Fibroblast of lung (primary cell): ENCODE measurements around the gene MYOM3. TPM values are rescaled to one million over a fixed set of nuclear protein-coding genes. Genes with fewer than 3 reads are reported as not detected.

ENCODE experiments used
- DNase-seq, 2 donors: peaks; one replicate each; pipeline versions ENCODE4 v3.0.0 to v3.0.0-alpha.2; 2010; ENCODE audit warnings: low read depth in 2 of 2
- H2AFZ ChIP-seq: 2 replicates; pipeline ENCODE4 v1.5.1; 2012; ENCODE audit warnings: low read length, control low read depth, inconsistent platforms
- H3K27ac ChIP-seq: 2 replicates; pipeline ENCODE4 v1.5.1; 2011; ENCODE audit warnings: low read length, control low read depth; ENCODE audit not compliant: insufficient read depth
- H3K27me3 ChIP-seq: 2 replicates; pipeline ENCODE4 v1.5.1; 2011; ENCODE audit warnings: mild to moderate bottlenecking, low read length; ENCODE audit not compliant: control insufficient read depth, insufficient read depth
- H3K36me3 ChIP-seq: 2 replicates; pipeline ENCODE4 v1.5.1; 2011; ENCODE audit warnings: low read length; ENCODE audit not compliant: control insufficient read depth, insufficient read depth
- H3K4me1 ChIP-seq: 2 replicates; pipeline ENCODE4 v1.5.1; 2011; ENCODE audit warnings: low read length; ENCODE audit not compliant: control insufficient read depth, insufficient read depth; ENCODE audit errors: extremely low read depth
- H3K4me2 ChIP-seq: 2 replicates; pipeline ENCODE4 v1.5.1; 2011; ENCODE audit warnings: low read length, control low read depth; ENCODE audit not compliant: insufficient read depth; ENCODE audit errors: extremely low read depth
- H3K4me3 ChIP-seq, 4 experiments: fragments of 200-600 bp in 1 of 4; sonication (generic) in 1 of 4; replicated peaks in 1 of 4; 2 replicates each; pipeline ENCODE4 v1.5.1; 2011 to 2016; ENCODE audit warnings: low read length in 4 of 4, low read depth in 3 of 4, mild to moderate bottlenecking in 3 of 4, control low read depth in 2 of 4, inconsistent platforms in 1 of 4, mixed read lengths in 1 of 4; ENCODE audit not compliant: insufficient read depth in 1 of 4; ENCODE audit errors: control extremely low read depth in 1 of 4
- H3K79me2 ChIP-seq: 2 replicates; pipeline ENCODE4 v1.5.1; 2012; ENCODE audit warnings: mild to moderate bottlenecking, low read length, inconsistent platforms; ENCODE audit not compliant: control insufficient read depth, insufficient read depth
- H3K9ac ChIP-seq: 2 replicates; pipeline ENCODE4 v1.5.1; 2011; ENCODE audit warnings: mild to moderate bottlenecking, low read length, control low read depth; ENCODE audit not compliant: insufficient read depth
- H3K9me3 ChIP-seq: 2 replicates; pipeline ENCODE4 v1.5.1; 2012; ENCODE audit warnings: low read depth, low read length; ENCODE audit not compliant: control insufficient read depth, insufficient read depth
- H4K20me1 ChIP-seq: 2 replicates; pipeline ENCODE4 v1.5.1; 2011; ENCODE audit warnings: low read length; ENCODE audit not compliant: control insufficient read depth, insufficient read depth; ENCODE audit errors: extremely low read depth
- EZH2 ChIP-seq: IDR thresholded peaks from 2 replicates; pipeline ENCODE4 v1.5.1; 2012; ENCODE audit warnings: low read length, control low read depth, mild to moderate bottlenecking; ENCODE audit errors: missing control alignments
- polyA plus RNA-seq, 2 donors: library from polyadenylated mRNA; depleted of rRNA in 1 of 2; stranded (reverse) in 1 of 2; unstranded in 1 of 2; fragments of >200 nt; gene quantifications; 2 replicates each; pipeline ENCODE4 v1.2.1, GENCODE V29; 2011 to 2012; ENCODE audit warnings: missing spikeins in 1 of 2
- total RNA-seq: library from RNA; depleted of rRNA; stranded (reverse); fragments of >200 nt; gene quantifications from 2 replicates; pipeline ENCODE4 v1.2.1, GENCODE V29; 2014
- TF ChIP-seq, protein P1 (sequence below), 2 donors: IDR thresholded peaks in 1 of 2; conservative IDR thresholded peaks in 1 of 2; 1 replicate in 1 of 2; 2 replicates in 1 of 2; pipeline ENCODE4 v1.5.1; 2011 to 2012; ENCODE audit warnings: low read length in 2 of 2, control low read depth in 1 of 2, inconsistent platforms in 1 of 2, low read depth in 1 of 2, mild to moderate bottlenecking in 1 of 2

Gene MYOM3
- total and polyA plus RNA-seq, 2 donors (not counting 1 experiment from before 2014, with no cell fraction given) = not detected

DNA sequence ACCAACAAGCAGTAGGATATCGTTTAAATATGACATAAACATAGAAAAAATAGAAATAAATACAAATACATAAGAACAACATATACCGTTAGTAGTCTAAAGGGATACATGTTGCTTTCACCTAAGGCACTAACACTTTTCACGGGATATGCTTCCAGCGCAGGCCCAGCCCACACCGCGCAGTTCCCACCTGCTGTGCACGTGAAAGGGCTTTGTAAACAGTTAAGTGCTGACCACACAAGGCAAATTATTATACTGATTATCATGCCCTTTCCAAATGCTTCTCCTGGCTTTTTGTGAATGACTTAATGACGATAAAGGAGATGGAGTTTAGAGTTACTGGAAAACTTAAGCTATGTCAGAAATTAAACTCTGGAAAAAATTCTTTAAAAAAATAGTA is 42.3 kb upstream of the MYOM3 start:
- Histone ChIP-seq H3K9ac (no peak overlapping the region), H4K20me1 (no peaks in the 10 kb centered on the region), H3K9me3 (no peaks in the 10 kb centered on the region), H3K79me2 (no peaks in the 10 kb centered on the region), H2AFZ (no peak overlapping the region), H3K4me2 (no peak overlapping the region), H3K27me3 (peaks cover 9% of the 10 kb centered on the region), H3K36me3 (no peaks in the 10 kb centered on the region), H3K4me3 (no peak overlapping the region), H3K4me1 (no peaks in the 10 kb centered on the region), H3K27ac (no peak overlapping the region)
- TF ChIP-seq, protein P1, sequence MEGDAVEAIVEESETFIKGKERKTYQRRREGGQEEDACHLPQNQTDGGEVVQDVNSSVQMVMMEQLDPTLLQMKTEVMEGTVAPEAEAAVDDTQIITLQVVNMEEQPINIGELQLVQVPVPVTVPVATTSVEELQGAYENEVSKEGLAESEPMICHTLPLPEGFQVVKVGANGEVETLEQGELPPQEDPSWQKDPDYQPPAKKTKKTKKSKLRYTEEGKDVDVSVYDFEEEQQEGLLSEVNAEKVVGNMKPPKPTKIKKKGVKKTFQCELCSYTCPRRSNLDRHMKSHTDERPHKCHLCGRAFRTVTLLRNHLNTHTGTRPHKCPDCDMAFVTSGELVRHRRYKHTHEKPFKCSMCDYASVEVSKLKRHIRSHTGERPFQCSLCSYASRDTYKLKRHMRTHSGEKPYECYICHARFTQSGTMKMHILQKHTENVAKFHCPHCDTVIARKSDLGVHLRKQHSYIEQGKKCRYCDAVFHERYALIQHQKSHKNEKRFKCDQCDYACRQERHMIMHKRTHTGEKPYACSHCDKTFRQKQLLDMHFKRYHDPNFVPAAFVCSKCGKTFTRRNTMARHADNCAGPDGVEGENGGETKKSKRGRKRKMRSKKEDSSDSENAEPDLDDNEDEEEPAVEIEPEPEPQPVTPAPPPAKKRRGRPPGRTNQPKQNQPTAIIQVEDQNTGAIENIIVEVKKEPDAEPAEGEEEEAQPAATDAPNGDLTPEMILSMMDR (conservative IDR thresholded peaks at IDR 0.05 in 1 of 2, IDR thresholded peaks at IDR 0.05 in 1 of 2; ENCODE audit: low read depth in 1 of 2, low read length in 2 of 2) = no peak
- DNase-seq = no peak

DNA sequence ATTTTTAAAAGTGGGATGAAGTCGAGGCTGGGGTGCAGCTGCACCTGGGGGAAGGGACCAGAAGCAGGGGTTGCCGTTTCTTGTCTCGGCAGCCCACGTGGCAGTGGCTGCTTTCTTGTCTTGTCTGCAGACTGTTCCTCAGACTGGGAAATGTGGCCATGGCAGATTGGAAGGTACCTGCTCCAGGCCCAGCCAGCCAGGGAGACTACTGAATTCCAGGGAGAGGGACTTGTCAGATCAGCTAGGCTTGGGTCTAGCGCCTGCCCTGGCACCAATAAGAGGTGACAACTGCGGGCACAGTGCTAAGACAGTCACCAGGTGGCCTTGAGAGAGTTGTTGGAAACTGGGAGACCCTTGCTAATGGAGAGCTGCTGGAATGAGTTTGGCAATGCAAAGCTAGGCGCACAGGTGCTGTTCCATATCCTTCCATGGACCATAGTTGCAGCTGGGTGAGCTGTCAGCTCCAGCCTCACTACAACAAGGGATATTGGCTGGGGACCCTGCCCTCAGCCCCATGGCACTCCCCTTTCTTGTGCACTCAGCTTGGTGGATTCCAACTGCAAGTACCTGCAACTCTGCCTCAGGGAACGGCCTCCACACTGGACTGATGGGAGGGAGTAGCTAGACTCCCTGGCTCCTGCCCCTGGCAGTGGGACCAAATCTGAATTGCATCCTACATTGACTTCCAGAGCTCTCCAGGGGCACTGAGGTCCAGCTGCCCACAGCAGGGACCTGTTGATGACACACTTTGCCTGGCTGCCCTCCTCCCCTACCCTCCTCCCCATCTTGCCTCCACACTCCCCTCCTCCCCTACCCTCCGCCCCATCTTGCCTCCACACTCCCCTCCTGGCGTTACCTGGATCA is 40.9 kb upstream of the MYOM3 start:
- peaks cover 9% of the 10 kb centered on the region for H3K27me3 ChIP-seq
- no peaks in the 10 kb centered on the region for H3K36me3 ChIP-seq
- H3K4me3 ChIP-seq = no peak overlapping the region
- H2AFZ ChIP-seq = no peak overlapping the region
- TF ChIP-seq, protein P1 (conservative IDR thresholded peaks at IDR 0.05 in 1 of 2, IDR thresholded peaks at IDR 0.05 in 1 of 2; ENCODE audit: low read depth in 1 of 2, low read length in 2 of 2) = no peak
- H3K9me3 ChIP-seq = no peaks in the 10 kb centered on the region
- no peak for DNase-seq
- H3K27ac ChIP-seq = no peak overlapping the region
- H3K4me1 ChIP-seq = no peaks in the 10 kb centered on the region
- no peak overlapping the region for H3K9ac ChIP-seq
- no peaks in the 10 kb centered on the region for H3K79me2 ChIP-seq
- H4K20me1 ChIP-seq = no peaks in the 10 kb centered on the region
- H3K4me2 ChIP-seq = no peak overlapping the region

DNA sequence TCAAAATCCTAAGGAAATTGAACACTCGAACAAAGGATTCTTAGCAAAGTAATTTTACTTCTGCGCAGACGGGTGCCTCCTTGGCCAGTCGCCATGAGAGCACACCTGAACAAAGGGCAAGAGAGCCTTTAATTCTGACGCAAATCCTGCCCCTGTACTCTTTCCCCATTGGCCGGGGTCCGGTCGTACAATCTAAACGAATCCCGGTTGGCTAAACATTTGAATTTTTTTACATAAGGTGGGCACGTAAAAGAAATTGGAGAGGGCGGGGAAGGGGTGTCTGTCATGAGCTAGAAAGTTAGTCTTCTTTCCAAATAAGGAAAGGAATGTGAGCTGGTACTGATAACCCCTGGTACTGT is 39.2 kb upstream of the MYOM3 start:
- no peak for DNase-seq
- H3K27ac ChIP-seq = no peak overlapping the region
- H3K9me3 ChIP-seq = no peaks in the 10 kb centered on the region
- no peak overlapping the region for H2AFZ ChIP-seq
- H3K4me1 ChIP-seq = no peaks in the 10 kb centered on the region
- H3K79me2 ChIP-seq = no peaks in the 10 kb centered on the region
- H3K27me3 ChIP-seq = peaks cover 9% of the 10 kb centered on the region
- no peaks in the 10 kb centered on the region for H4K20me1 ChIP-seq
- no peak overlapping the region for H3K9ac ChIP-seq
- H3K36me3 ChIP-seq = no peaks in the 10 kb centered on the region
- no peak overlapping the region for H3K4me2 ChIP-seq
- H3K4me3 ChIP-seq = no peak overlapping the region
- TF ChIP-seq EZH2 = no peak
- TF ChIP-seq, protein P1 (conservative IDR thresholded peaks at IDR 0.05 in 1 of 2, IDR thresholded peaks at IDR 0.05 in 1 of 2; ENCODE audit: low read depth in 1 of 2, low read length in 2 of 2) = no peak
